ENCODE data around the gene FGD2.

The FGD2 gene

GRCh38 chr6:37068356-37069270 is 63.2 kb downstream of the FGD2 start:
- no peaks in the 10 kb centered on the region for H3K27me3 ChIP-seq (ENCODE audit: control insufficient read depth, insufficient read depth, low read length)
- no peak overlapping the region for H3K4me3 ChIP-seq (ENCODE audit: low read length)
- H3K9me3 ChIP-seq (ENCODE audit: control insufficient read depth, low read length) = no peaks in the 10 kb centered on the region
- no peaks in the 10 kb centered on the region for H3K36me3 ChIP-seq (ENCODE audit: control insufficient read depth, insufficient read depth, low read length)
- no peak overlapping the region for H3K9ac ChIP-seq (ENCODE audit: low read length)
- no peaks in the 10 kb centered on the region for H3K4me1 ChIP-seq (ENCODE audit: control insufficient read depth, insufficient read depth, low read length)

GRCh38 chr6:37069639-37070038 is 64.2 kb downstream of the FGD2 start:
- Histone ChIP-seq H3K9me3 (ENCODE audit: control insufficient read depth, low read length) (no peaks in the 10 kb centered on the region), H3K36me3 (ENCODE audit: control insufficient read depth, insufficient read depth, low read length) (no peaks in the 10 kb centered on the region), H3K4me3 (ENCODE audit: low read length) (no peak overlapping the region), H3K4me1 (ENCODE audit: control insufficient read depth, insufficient read depth, low read length) (no peaks in the 10 kb centered on the region), H3K9ac (ENCODE audit: low read length) (no peak overlapping the region), H3K27me3 (ENCODE audit: control insufficient read depth, insufficient read depth, low read length) (no peaks in the 10 kb centered on the region)

GRCh38 chr6:37072526-37072925 is 67.1 kb downstream of the FGD2 start:
- H3K9me3 ChIP-seq (ENCODE audit: control insufficient read depth, low read length) = no peaks in the 10 kb centered on the region
- no peaks in the 10 kb centered on the region for H3K27me3 ChIP-seq (ENCODE audit: control insufficient read depth, insufficient read depth, low read length)
- no peak overlapping the region for H3K9ac ChIP-seq (ENCODE audit: low read length)
- H3K4me3 ChIP-seq (ENCODE audit: low read length) = no peak overlapping the region
- no peaks in the 10 kb centered on the region for H3K4me1 ChIP-seq (ENCODE audit: control insufficient read depth, insufficient read depth, low read length)
- no peaks in the 10 kb centered on the region for H3K36me3 ChIP-seq (ENCODE audit: control insufficient read depth, insufficient read depth, low read length)

GRCh38 chr6:37074053-37074827 is 68.8 kb downstream of the FGD2 start:
- H3K9ac ChIP-seq (ENCODE audit: low read length) = no peak overlapping the region
- H3K4me1 ChIP-seq (ENCODE audit: control insufficient read depth, insufficient read depth, low read length) = no peaks in the 10 kb centered on the region
- H3K9me3 ChIP-seq (ENCODE audit: control insufficient read depth, low read length) = no peaks in the 10 kb centered on the region
- H3K36me3 ChIP-seq (ENCODE audit: control insufficient read depth, insufficient read depth, low read length) = no peaks in the 10 kb centered on the region
- no peak overlapping the region for H3K4me3 ChIP-seq (ENCODE audit: low read length)
- no peaks in the 10 kb centered on the region for H3K27me3 ChIP-seq (ENCODE audit: control insufficient read depth, insufficient read depth, low read length)

GRCh38 chr6:37077191-37077904 is 71.9 kb downstream of the FGD2 start:
- no peak overlapping the region for H3K4me3 ChIP-seq (ENCODE audit: low read length)
- H3K9ac ChIP-seq (ENCODE audit: low read length) = no peak overlapping the region

GRCh38 chr6:37077905-37078296 is 72.4 kb downstream of the FGD2 start:
- H3K9ac ChIP-seq (ENCODE audit: low read length) = no peak overlapping the region
- no peak overlapping the region for H3K4me3 ChIP-seq (ENCODE audit: low read length)
- no peaks in the 10 kb centered on the region for H3K27me3 ChIP-seq (ENCODE audit: control insufficient read depth, insufficient read depth, low read length)
- H3K9me3 ChIP-seq (ENCODE audit: control insufficient read depth, low read length) = no peaks in the 10 kb centered on the region
- H3K4me1 ChIP-seq (ENCODE audit: control insufficient read depth, insufficient read depth, low read length) = no peaks in the 10 kb centered on the region
- H3K36me3 ChIP-seq (ENCODE audit: control insufficient read depth, insufficient read depth, low read length) = no peaks in the 10 kb centered on the region

More at GRCh38 chr6:37077191-37077904, 71.9 kb downstream of the FGD2 start:
- Histone ChIP-seq H3K27me3 (ENCODE audit: control insufficient read depth, insufficient read depth, low read length) (no peaks in the 10 kb centered on the region), H3K4me1 (ENCODE audit: control insufficient read depth, insufficient read depth, low read length) (no peaks in the 10 kb centered on the region), H3K36me3 (ENCODE audit: control insufficient read depth, insufficient read depth, low read length) (no peaks in the 10 kb centered on the region), H3K9me3 (ENCODE audit: control insufficient read depth, low read length) (no peaks in the 10 kb centered on the region)

Measured in mucosa of stomach (tissue), 1 donor.